Calu3 (cell line): ENCODE data around the gene IGSF3. TPM values are rescaled to one million over a fixed set of nuclear protein-coding genes. Genes with fewer than 3 reads are reported as not detected.
"Not testable (repeated sequence)": the region's sequence is repeated elsewhere in the genome, so short reads cannot be mapped to it uniquely, and the experiment has no call there.

Source experiments
- BruUV-seq: library from RNA; stranded (reverse); fragments of 400-500 nt; replicated peaks from 2 replicates; lab custom pipeline; 2021; lab: Mats Ljungman, UMichigan
- CTCF ChIA-PET: fragments of 300-600 bp; sonication (Branson Sonifier 250); formaldehyde crosslinking; loops from one replicate; lab custom pipeline; 2022; ENCODE audit warnings: antibody characterized with exemption; lab: Charles Lee
- DNase-seq: peaks from one replicate; pipeline ENCODE4 v3.0.0; 2022
- H3K27ac Mint-ChIP-seq: one replicate; pipeline ENCODE4 v1.8.0; 2022; ENCODE audit warnings: mixed read lengths; ENCODE audit not compliant: unreplicated experiment
- H3K27me3 Mint-ChIP-seq: one replicate; pipeline ENCODE4 v1.8.0; 2022; ENCODE audit warnings: mixed read lengths; ENCODE audit not compliant: unreplicated experiment
- H3K36me3 Mint-ChIP-seq: one replicate; pipeline ENCODE4 v1.8.0; 2022; ENCODE audit warnings: mild to moderate bottlenecking, moderate library complexity, mixed read lengths; ENCODE audit not compliant: insufficient read depth, unreplicated experiment
- H3K4me1 Mint-ChIP-seq: one replicate; pipeline ENCODE4 v1.8.0; 2022; ENCODE audit warnings: mild to moderate bottlenecking, low read depth, mixed read lengths; ENCODE audit not compliant: unreplicated experiment
- H3K4me3 Mint-ChIP-seq: one replicate; pipeline ENCODE4 v1.8.0; 2022; ENCODE audit warnings: mild to moderate bottlenecking, low read depth, moderate library complexity, mixed read lengths; ENCODE audit not compliant: unreplicated experiment
- H3K9me3 Mint-ChIP-seq: one replicate; pipeline ENCODE4 v1.8.0; 2022; ENCODE audit warnings: low read depth, mixed read lengths; ENCODE audit not compliant: unreplicated experiment
- CTCF ChIP-seq: fragments of 200-600 bp; IDR thresholded peaks from one replicate; pipeline ENCODE4 v1.8.0; 2022; ENCODE audit warnings: antibody characterized with exemption; ENCODE audit not compliant: unreplicated experiment
- intact Hi-C: fragments of 100-400 bp; cut with micrococcal nuclease; formaldehyde crosslinking; loops from one replicate; pipeline ENCODE4 v1.10.0; 2022; ENCODE audit not compliant: unreplicated experiment
- total RNA-seq: library from RNA; stranded (reverse); gene quantifications from 2 replicates; pipeline ENCODE4 v1.2.3, GENCODE V29; 2022

Gene IGSF3
- total RNA-seq, 1 experiment from 2014 or later = 15.3 TPM

DNA sequence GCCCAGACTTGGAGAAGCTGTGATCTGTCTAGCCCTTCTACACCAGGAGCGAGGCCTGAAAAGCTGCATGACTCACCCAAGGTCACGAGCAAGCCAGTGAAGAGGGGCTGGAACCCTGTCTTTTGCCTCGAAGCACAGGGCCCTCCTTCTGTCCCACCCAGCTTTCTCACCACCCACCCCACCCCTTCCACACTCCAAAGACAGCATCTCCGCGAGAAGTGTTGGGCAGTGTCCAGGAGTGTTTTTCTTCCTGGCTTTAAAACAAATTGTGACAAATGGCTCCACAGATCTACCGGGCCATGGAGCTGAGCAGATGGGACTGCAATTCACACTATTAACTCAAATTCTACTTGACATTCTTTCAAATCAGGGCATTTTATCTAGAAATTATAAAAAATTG lies 30.9 kb downstream of the IGSF3 start:
- CTCF ChIA-PET, H3K4me3 Mint-ChIP-seq, H3K9me3 Mint-ChIP-seq, intact Hi-C loops, H3K27me3 Mint-ChIP-seq, H3K36me3 Mint-ChIP-seq, DNase-seq, H3K27ac Mint-ChIP-seq, BruUV-seq: not testable (repeated sequence)
- peaks cover 74% of the 10 kb centered on the region for H3K4me1 Mint-ChIP-seq

GRCh38 chr1:116634386-116634785 lies 33.1 kb downstream of the IGSF3 start:
- H3K4me3 Mint-ChIP-seq, H3K36me3 Mint-ChIP-seq, H3K27me3 Mint-ChIP-seq, CTCF ChIA-PET, intact Hi-C loops, H3K27ac Mint-ChIP-seq, BruUV-seq, DNase-seq, H3K9me3 Mint-ChIP-seq: not testable (repeated sequence)
- H3K4me1 Mint-ChIP-seq = peaks cover 81% of the 10 kb centered on the region

DNA sequence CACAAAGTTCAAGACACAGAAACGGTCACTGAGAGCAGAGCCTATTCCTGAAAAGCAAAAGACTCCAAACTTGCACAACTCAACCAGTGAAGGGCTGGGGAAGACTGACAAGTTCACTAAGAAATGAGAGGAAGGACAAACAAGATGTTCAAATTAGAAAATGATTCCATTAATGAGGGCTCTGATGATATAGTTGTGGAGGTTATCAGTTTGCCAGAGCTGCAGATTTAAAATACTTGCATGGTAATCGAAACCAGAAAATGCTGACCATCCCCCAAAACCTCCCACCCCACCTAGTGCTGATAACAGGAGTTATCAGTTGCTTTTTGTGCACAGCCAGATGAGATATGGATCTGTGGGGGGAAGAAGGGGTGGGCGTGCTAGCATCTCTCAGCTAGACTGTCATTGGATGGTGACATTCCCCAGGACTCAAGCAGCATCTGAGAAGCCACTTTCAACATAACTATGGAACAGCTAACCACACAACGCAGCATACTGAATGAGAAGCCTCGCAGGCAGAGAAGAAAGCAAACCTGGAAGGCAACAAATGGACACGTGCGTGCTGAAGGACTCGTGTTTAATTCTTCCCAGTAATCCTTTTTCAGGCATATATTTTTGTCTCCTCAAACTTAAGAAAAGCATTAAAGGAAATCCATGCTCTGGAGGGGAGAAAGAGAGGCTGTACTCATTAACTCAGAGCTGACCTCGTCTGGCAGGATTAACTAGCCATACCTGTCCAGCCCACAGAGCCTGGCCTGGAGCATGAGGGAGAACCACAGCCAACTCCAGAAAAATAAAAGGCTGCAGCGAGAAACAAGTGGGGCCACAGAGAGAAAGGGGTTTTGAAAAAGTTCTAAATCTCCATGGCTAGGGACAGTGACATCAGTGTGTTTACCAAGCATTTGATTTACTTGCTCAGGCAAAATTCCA lies 35.3 kb downstream of the IGSF3 start:
- CTCF ChIA-PET = interaction anchor here (0.6 to 1.4 kb wide), 2 partner anchors 57 to 106 kb away, joined by 3 read pairs; no protein-coding TSS in a partner anchor
- H3K9me3 Mint-ChIP-seq, H3K36me3 Mint-ChIP-seq, BruUV-seq, H3K27me3 Mint-ChIP-seq, intact Hi-C loops: not testable (repeated sequence)
- peak; percentile 61 for DNase-seq
- peak overlapping the region; percentile 34 for H3K4me3 Mint-ChIP-seq
- H3K4me1 Mint-ChIP-seq = peaks cover 76% of the 10 kb centered on the region
- peak overlapping the region; percentile 65 for H3K27ac Mint-ChIP-seq

- CTCF ChIA-PET = interaction anchor here (0.6 kb wide), 1 partner anchor 107 kb away, joined by 3 read pairs; no protein-coding TSS in a partner anchor
- Mint-ChIP-seq H3K4me1 (peaks cover 76% of the 10 kb centered on the region), H3K4me3 (peak overlapping the region; percentile 34), H3K27ac (peak overlapping the region; percentile 65)
- H3K36me3 Mint-ChIP-seq, intact Hi-C loops, H3K9me3 Mint-ChIP-seq, H3K27me3 Mint-ChIP-seq, DNase-seq, BruUV-seq: not testable (repeated sequence)
Observed at GRCh38 chr1:116631554-116631953, 36.0 kb downstream of the IGSF3 start.

DNA sequence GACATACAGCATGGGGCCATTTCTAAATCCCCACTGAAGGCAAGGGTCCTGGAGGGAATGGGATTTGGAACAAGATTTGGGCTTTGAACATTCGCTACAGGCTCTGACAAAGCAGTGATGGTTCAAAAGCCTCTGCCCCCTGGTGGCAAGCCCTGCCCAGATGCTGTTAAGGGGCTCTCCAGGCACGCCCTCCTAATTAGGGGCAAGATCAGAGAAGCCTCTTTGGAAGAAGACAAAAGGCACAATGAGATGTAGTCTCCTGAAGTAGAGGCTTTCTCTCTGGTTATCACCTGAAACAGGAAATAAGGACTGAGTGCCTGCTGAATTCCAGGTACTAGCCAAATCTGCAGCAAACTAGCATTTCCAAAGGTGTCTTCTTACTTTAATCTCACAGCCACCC lies 37.5 kb downstream of the IGSF3 start:
- H3K36me3 Mint-ChIP-seq, H3K9me3 Mint-ChIP-seq, H3K27me3 Mint-ChIP-seq, DNase-seq, CTCF ChIA-PET, H3K27ac Mint-ChIP-seq, BruUV-seq, intact Hi-C loops: not testable (repeated sequence)
- peaks cover 71% of the 10 kb centered on the region for H3K4me1 Mint-ChIP-seq
- H3K4me3 Mint-ChIP-seq = peak overlapping the region; percentile 5

- BruUV-seq, H3K9me3 Mint-ChIP-seq, H3K27me3 Mint-ChIP-seq, CTCF ChIA-PET, H3K27ac Mint-ChIP-seq, H3K36me3 Mint-ChIP-seq, intact Hi-C loops: not testable (repeated sequence)
- Mint-ChIP-seq H3K4me1 (peaks cover 68% of the 10 kb centered on the region), H3K4me3 (peak overlapping the region; percentile 5)
- DNase-seq = peak; percentile 26
Observed at GRCh38 chr1:116629441-116629840, 38.1 kb downstream of the IGSF3 start.

- BruUV-seq = no TSS peak
- intact Hi-C loops = no loop called here
- Mint-ChIP-seq H3K9me3 (no peaks in the 10 kb centered on the region), H3K36me3 (peaks cover 5% of the 10 kb centered on the region), H3K27ac (no peak overlapping the region), H3K27me3 (no peaks in the 10 kb centered on the region), H3K4me3 (no peak overlapping the region), H3K4me1 (peaks cover 58% of the 10 kb centered on the region)
- DNase-seq = no peak
- CTCF ChIA-PET = no interaction called here
- TF ChIP-seq CTCF = no peak
Observed at GRCh38 chr1:116628448-116628847, 39.1 kb downstream of the IGSF3 start.

DNA sequence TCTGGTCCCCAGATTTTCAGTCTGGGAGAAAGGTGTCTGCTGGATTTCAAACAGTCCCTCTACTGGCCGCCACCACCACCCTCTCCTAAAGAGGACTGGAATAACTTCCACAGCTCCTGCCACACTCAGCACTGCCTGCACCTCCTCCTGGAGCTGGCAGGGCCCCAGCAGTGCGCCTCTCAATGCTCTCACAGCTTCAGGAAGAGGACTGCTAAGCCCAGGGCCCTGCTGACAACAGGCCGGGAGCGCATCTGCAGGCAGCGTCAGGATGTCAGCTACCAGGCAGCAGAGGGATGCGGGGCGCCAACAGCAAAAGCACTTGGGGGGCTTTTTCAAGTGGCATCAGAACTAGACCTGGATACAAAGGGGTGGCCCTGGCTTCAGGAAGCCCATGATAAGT lies 40.2 kb downstream of the IGSF3 start:
- H3K36me3 Mint-ChIP-seq, H3K9me3 Mint-ChIP-seq, CTCF ChIA-PET, BruUV-seq, H3K27ac Mint-ChIP-seq, H3K27me3 Mint-ChIP-seq, intact Hi-C loops, H3K4me3 Mint-ChIP-seq, DNase-seq: not testable (repeated sequence)
- peaks cover 50% of the 10 kb centered on the region for H3K4me1 Mint-ChIP-seq

- BruUV-seq, CTCF ChIA-PET, DNase-seq, H3K9me3 Mint-ChIP-seq, H3K27ac Mint-ChIP-seq, intact Hi-C loops, H3K4me3 Mint-ChIP-seq, H3K27me3 Mint-ChIP-seq, H3K36me3 Mint-ChIP-seq: not testable (repeated sequence)
- peaks cover 50% of the 10 kb centered on the region for H3K4me1 Mint-ChIP-seq
Observed at GRCh38 chr1:116626915-116627314, 40.6 kb downstream of the IGSF3 start.
